Chondrocyte (in vitro differentiated cells): ENCODE data around the gene RHCE. TPM values are rescaled to one million over a fixed set of nuclear protein-coding genes. Genes with fewer than 3 reads are reported as not detected.

Experiments used
- DNase-seq: peaks from one replicate; pipeline ENCODE4 v3.0.0; 2021; ENCODE audit warnings: mixed read lengths, low spot score
- H3K27ac Mint-ChIP-seq: one replicate; pipeline ENCODE4 v1.8.0; 2021; ENCODE audit warnings: mild to moderate bottlenecking, moderate library complexity, mixed read lengths; ENCODE audit not compliant: unreplicated experiment
- H3K27me3 Mint-ChIP-seq: 2 replicates; pipeline ENCODE4 v1.8.0; 2021; ENCODE audit warnings: low read depth, mixed read lengths
- H3K36me3 Mint-ChIP-seq: 2 replicates; pipeline ENCODE4 v1.8.0; 2021; ENCODE audit warnings: low read depth, mixed read lengths
- H3K4me1 Mint-ChIP-seq: 2 replicates; pipeline ENCODE4 v1.8.0; 2021; ENCODE audit warnings: low read depth, mild to moderate bottlenecking, mixed read lengths
- H3K4me3 Mint-ChIP-seq: one replicate; pipeline ENCODE4 v1.8.0; 2021; ENCODE audit warnings: mild to moderate bottlenecking, moderate library complexity, mixed read lengths; ENCODE audit not compliant: unreplicated experiment
- H3K9me3 Mint-ChIP-seq: 2 replicates; pipeline ENCODE4 v1.8.0; 2021; ENCODE audit warnings: low read depth, mixed read lengths
- CTCF ChIP-seq: fragments of 200-600 bp; sonication (generic); IDR thresholded peaks from 2 replicates; pipeline ENCODE4 v1.5.0; 2021; ENCODE audit warnings: antibody characterized with exemption, mild to moderate bottlenecking, moderate library complexity
- total RNA-seq: library from RNA; stranded (reverse); gene quantifications from 3 replicates; pipeline ENCODE4 v1.2.1, GENCODE V29; 2021

RHCE gene
- total RNA-seq, 1 donor from 2014 or later: 1.0 TPM

GRCh38 chr1:25356848-25357247, 63.8 kb downstream of the RHCE start:
- no peak for TF ChIP-seq CTCF
- peaks cover 13% of the 10 kb centered on the region for H3K4me1 Mint-ChIP-seq
- DNase-seq: no peak
- H3K27ac Mint-ChIP-seq: no peak overlapping the region
- H3K36me3 Mint-ChIP-seq: peaks cover 40% of the 10 kb centered on the region
- H3K4me3 Mint-ChIP-seq: no peak overlapping the region
- peaks cover 2% of the 10 kb centered on the region for H3K9me3 Mint-ChIP-seq
- no peaks in the 10 kb centered on the region for H3K27me3 Mint-ChIP-seq

- Mint-ChIP-seq H3K27ac (no peak overlapping the region), H3K27me3 (no peaks in the 10 kb centered on the region), H3K9me3 (peaks cover 2% of the 10 kb centered on the region), H3K36me3 (peaks cover 36% of the 10 kb centered on the region), H3K4me1 (peaks cover 10% of the 10 kb centered on the region), H3K4me3 (no peak overlapping the region)
- no peak for TF ChIP-seq CTCF
- DNase-seq: no peak
Observed at GRCh38 chr1:25356441-25356840, 64.2 kb downstream of the RHCE start.

GRCh38 chr1:25355841-25356395, 64.7 kb downstream of the RHCE start:
- DNase-seq: no peak
- no peaks in the 10 kb centered on the region for H3K27me3 Mint-ChIP-seq
- H3K4me3 Mint-ChIP-seq: no peak overlapping the region
- no peak overlapping the region for H3K27ac Mint-ChIP-seq
- H3K4me1 Mint-ChIP-seq: peaks cover 4% of the 10 kb centered on the region
- peaks cover 31% of the 10 kb centered on the region for H3K36me3 Mint-ChIP-seq
- no peak for TF ChIP-seq CTCF
- no peaks in the 10 kb centered on the region for H3K9me3 Mint-ChIP-seq

GRCh38 chr1:25349606-25350005, 71.0 kb downstream of the RHCE start:
- Mint-ChIP-seq H3K36me3 (peaks cover 15% of the 10 kb centered on the region), H3K4me1 (peaks cover 4% of the 10 kb centered on the region), H3K4me3 (no peak overlapping the region), H3K9me3 (no peaks in the 10 kb centered on the region), H3K27ac (no peak overlapping the region), H3K27me3 (no peaks in the 10 kb centered on the region)
- TF ChIP-seq CTCF: no peak
- DNase-seq: no peak

- Mint-ChIP-seq H3K4me1 (peaks cover 22% of the 10 kb centered on the region), H3K4me3 (no peak overlapping the region), H3K27me3 (no peaks in the 10 kb centered on the region), H3K36me3 (peaks cover 12% of the 10 kb centered on the region), H3K9me3 (no peaks in the 10 kb centered on the region), H3K27ac (no peak overlapping the region)
- TF ChIP-seq CTCF: no peak
- no peak for DNase-seq
Observed at GRCh38 chr1:25347556-25347955, 73.1 kb downstream of the RHCE start.
